Activated B cell treated with CpG ODN at 0.5 μM for 24 hours (primary cell): ENCODE measurements around the gene ZZZ3. TPM values are rescaled to one million over a fixed set of nuclear protein-coding genes. Genes with fewer than 3 reads are reported as not detected.
"Not testable (repeated sequence)": the region's sequence is repeated elsewhere in the genome, so short reads cannot be mapped to it uniquely, and the experiment has no call there.

ENCODE experiments used
- ATAC-seq: fragments of 200-7000 bp; cut with Tn5 transposase; one replicate; pipeline ENCODE4 v1.10.0; 2021; ENCODE audit warnings: low read depth, mild to moderate bottlenecking, moderate library complexity
- CTCF ChIA-PET: fragments of 350-600 bp; sonication (Branson Sonifier 250); formaldehyde crosslinking; loops from one replicate; lab custom pipeline; 2021; ENCODE audit warnings: antibody characterized with exemption; lab: Charles Lee
- POLR2A ChIA-PET: fragments of 350-600 bp; sonication (Branson Sonifier 250); formaldehyde crosslinking; loops from one replicate; lab custom pipeline; 2021; ENCODE audit warnings: antibody characterized with exemption; lab: Charles Lee
- DNase-seq: peaks from one replicate; pipeline ENCODE4 v3.0.0; 2022
- H3K27ac Mint-ChIP-seq: one replicate; pipeline ENCODE4 v1.8.0; 2020; ENCODE audit warnings: mixed read lengths
- H3K27me3 Mint-ChIP-seq: one replicate; pipeline ENCODE4 v1.8.0; 2021; ENCODE audit warnings: mixed read lengths
- H3K36me3 Mint-ChIP-seq: one replicate; pipeline ENCODE4 v1.8.0; 2021; ENCODE audit warnings: low read depth, mixed read lengths
- H3K4me1 Mint-ChIP-seq: one replicate; pipeline ENCODE4 v1.8.0; 2021; ENCODE audit warnings: mixed read lengths
- H3K4me3 Mint-ChIP-seq: one replicate; pipeline ENCODE4 v1.8.0; 2020; ENCODE audit warnings: mild to moderate bottlenecking, mixed read lengths
- H3K9me3 Mint-ChIP-seq: one replicate; pipeline ENCODE4 v1.8.0; 2020; ENCODE audit warnings: mixed read lengths
- intact Hi-C: fragments of 100-400 bp; cut with micrococcal nuclease; formaldehyde crosslinking; loops from one replicate; pipeline ENCODE4 v1.15.1; 2024
- total RNA-seq: library from RNA; stranded (reverse); gene quantifications from 2 replicates; pipeline ENCODE4 v1.2.3, GENCODE V29; 2022
- TF ChIP-seq, protein P1 (sequence below): fragments of 200-600 bp; IDR thresholded peaks from one replicate; pipeline ENCODE4 v1.8.0; 2022; ENCODE audit warnings: antibody characterized with exemption, mild to moderate bottlenecking

ZZZ3 gene
- total RNA-seq, 1 donor from 2014 or later: 61.4 TPM

DNA sequence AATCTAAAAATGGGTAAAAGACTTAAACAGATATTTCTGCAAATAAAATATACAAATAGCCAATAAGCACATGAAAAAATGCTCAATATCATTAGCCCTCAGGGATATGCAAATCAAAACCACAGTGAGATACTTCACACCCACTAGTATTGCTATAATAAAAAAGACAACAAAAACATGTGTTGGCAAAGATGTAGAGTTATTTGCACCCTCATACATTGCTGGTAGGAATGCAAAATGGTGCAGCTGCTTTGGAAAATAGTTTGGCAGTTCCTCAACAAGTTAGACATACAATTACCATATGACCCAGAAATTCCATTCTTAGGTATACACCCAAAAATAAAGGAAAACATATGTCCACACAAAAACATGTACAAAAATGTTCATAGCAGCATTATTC, 30.2 kb downstream of the ZZZ3 start:
- ATAC-seq (no peak), DNase-seq (no peak)
- Mint-ChIP-seq H3K4me1 (peaks cover 32% of the 10 kb centered on the region), H3K4me3 (no peak overlapping the region), H3K27ac (no peak overlapping the region), H3K27me3 (no peaks in the 10 kb centered on the region), H3K9me3 (peaks cover 14% of the 10 kb centered on the region), H3K36me3 (peaks cover 49% of the 10 kb centered on the region)
- TF ChIP-seq, protein P1, sequence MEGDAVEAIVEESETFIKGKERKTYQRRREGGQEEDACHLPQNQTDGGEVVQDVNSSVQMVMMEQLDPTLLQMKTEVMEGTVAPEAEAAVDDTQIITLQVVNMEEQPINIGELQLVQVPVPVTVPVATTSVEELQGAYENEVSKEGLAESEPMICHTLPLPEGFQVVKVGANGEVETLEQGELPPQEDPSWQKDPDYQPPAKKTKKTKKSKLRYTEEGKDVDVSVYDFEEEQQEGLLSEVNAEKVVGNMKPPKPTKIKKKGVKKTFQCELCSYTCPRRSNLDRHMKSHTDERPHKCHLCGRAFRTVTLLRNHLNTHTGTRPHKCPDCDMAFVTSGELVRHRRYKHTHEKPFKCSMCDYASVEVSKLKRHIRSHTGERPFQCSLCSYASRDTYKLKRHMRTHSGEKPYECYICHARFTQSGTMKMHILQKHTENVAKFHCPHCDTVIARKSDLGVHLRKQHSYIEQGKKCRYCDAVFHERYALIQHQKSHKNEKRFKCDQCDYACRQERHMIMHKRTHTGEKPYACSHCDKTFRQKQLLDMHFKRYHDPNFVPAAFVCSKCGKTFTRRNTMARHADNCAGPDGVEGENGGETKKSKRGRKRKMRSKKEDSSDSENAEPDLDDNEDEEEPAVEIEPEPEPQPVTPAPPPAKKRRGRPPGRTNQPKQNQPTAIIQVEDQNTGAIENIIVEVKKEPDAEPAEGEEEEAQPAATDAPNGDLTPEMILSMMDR: no peak
- ChIA-PET CTCF (no interaction called here), POLR2A (no interaction called here)
- intact Hi-C loops: no loop called here

GRCh38 chr1:77649127-77649526, 33.3 kb downstream of the ZZZ3 start:
- CTCF ChIA-PET: no interaction called here
- Mint-ChIP-seq H3K27me3 (no peaks in the 10 kb centered on the region), H3K27ac (no peak overlapping the region), H3K4me3 (no peak overlapping the region), H3K36me3 (peaks cover 58% of the 10 kb centered on the region), H3K9me3 (peaks cover 14% of the 10 kb centered on the region), H3K4me1 (peaks cover 20% of the 10 kb centered on the region)
- DNase-seq (no peak), ATAC-seq (no peak)
- intact Hi-C loops: no loop called here
- POLR2A ChIA-PET: no interaction called here
- TF ChIP-seq, protein P1: no peak

GRCh38 chr1:77646224-77646623, 36.2 kb downstream of the ZZZ3 start:
- CTCF ChIA-PET, DNase-seq, H3K27ac Mint-ChIP-seq, POLR2A ChIA-PET, H3K27me3 Mint-ChIP-seq, intact Hi-C loops, H3K4me1 Mint-ChIP-seq, H3K4me3 Mint-ChIP-seq, ATAC-seq: not testable (repeated sequence)
- peaks cover 51% of the 10 kb centered on the region for H3K36me3 Mint-ChIP-seq
- H3K9me3 Mint-ChIP-seq: peaks cover 11% of the 10 kb centered on the region

GRCh38 chr1:77643456-77643855, 39.0 kb downstream of the ZZZ3 start:
- Mint-ChIP-seq H3K4me1 (no peaks in the 10 kb centered on the region), H3K4me3 (no peak overlapping the region), H3K27me3 (no peaks in the 10 kb centered on the region), H3K36me3 (peaks cover 46% of the 10 kb centered on the region), H3K9me3 (peaks cover 1% of the 10 kb centered on the region), H3K27ac (no peak overlapping the region)
- intact Hi-C loops: no loop called here
- no peak for ATAC-seq
- TF ChIP-seq, protein P1: no peak
- ChIA-PET CTCF (interaction anchor here (0.8 kb wide), 1 partner anchor 16 kb away, joined by 3 read pairs; no protein-coding TSS in a partner anchor), POLR2A (no interaction called here)
- no peak for DNase-seq

- POLR2A ChIA-PET: no interaction called here
- intact Hi-C loops: no loop called here
- Mint-ChIP-seq H3K36me3 (peaks cover 48% of the 10 kb centered on the region), H3K27ac (no peak overlapping the region), H3K4me3 (no peak overlapping the region), H3K4me1 (no peaks in the 10 kb centered on the region), H3K9me3 (no peaks in the 10 kb centered on the region), H3K27me3 (no peaks in the 10 kb centered on the region)
- TF ChIP-seq, protein P1: no peak
- DNase-seq: no peak
- ATAC-seq: no peak
- CTCF ChIA-PET: interaction anchor here (0.8 kb wide), 1 partner anchor 17 kb away, joined by 3 read pairs; no protein-coding TSS in a partner anchor
Observed at GRCh38 chr1:77642941-77643340, 39.5 kb downstream of the ZZZ3 start.

DNA sequence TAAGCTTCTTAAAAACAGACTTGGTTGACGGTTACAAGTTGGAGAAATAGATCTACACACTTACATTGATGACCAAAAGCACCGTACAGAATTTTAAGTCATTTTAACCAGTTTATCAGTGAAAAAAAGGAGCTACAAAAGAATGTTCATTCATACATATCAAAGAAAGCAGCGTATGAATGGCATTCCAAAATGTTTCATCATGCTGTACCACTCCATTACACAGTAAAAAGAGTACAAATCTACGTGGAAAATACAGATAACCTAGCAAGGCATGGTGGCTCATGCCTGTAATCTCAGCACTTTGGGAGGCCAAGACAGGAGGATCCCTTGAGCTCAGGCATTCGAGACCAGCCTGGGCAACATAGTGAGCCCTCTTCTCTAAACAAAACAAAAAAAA, 40.3 kb downstream of the ZZZ3 start:
- intact Hi-C loops: no loop called here
- no peaks in the 10 kb centered on the region for H3K9me3 Mint-ChIP-seq
- no peak overlapping the region for H3K27ac Mint-ChIP-seq
- POLR2A ChIA-PET: no interaction called here
- H3K4me1 Mint-ChIP-seq: no peaks in the 10 kb centered on the region
- no peak overlapping the region for H3K4me3 Mint-ChIP-seq
- H3K27me3 Mint-ChIP-seq: no peaks in the 10 kb centered on the region
- CTCF ChIA-PET: no interaction called here
- TF ChIP-seq, protein P1: no peak
- DNase-seq (no peak), ATAC-seq (no peak)
- peaks cover 49% of the 10 kb centered on the region for H3K36me3 Mint-ChIP-seq
